ENCODE measurements around the gene RNF167. TPM values are rescaled to one million over a fixed set of nuclear protein-coding genes. Genes with fewer than 3 reads are reported as not detected.

Gene RNF167
- total RNA-seq, 4 donors from 2014 or later = 57.8 to 92.1 (median 78.9) TPM

DNA sequence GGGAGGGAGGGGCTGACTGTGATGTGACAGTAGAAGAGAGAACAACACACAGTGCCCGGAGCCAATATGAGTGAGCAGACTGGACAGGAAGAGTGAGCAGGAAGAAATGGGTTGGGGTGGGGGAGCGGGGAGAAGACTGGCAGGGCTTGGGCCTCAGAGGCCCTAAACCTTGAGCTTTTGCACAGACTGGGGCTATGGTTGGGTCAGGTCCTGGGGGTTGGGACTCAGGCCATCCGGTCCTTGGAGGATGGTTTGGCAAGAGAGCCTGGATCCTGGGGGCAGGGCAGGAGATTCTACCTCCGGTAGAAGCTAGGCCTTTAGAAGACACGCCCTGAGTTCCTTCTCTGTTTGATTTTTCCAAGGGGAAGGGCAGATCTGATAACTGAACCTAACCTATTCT lies 46.3 kb downstream of the RNF167 start:
- peaks cover 0 to 25% (median 14%) of the 10 kb centered on the region in 4 donors for H3K4me1 ChIP-seq
- no peak for DNase-seq
- TF ChIP-seq POLR2A (IDR thresholded peaks at IDR 0.05) (no peak), CTCF (IDR thresholded peaks at IDR 0.05) (no peak)
- H3K4me3 ChIP-seq = peak overlapping the region; percentile 76 to 97 (median 89)
- H3K9me3 ChIP-seq = no peaks in the 10 kb centered on the region
- peak overlapping the region; percentile 90 to 98 (median 93) for H3K27ac ChIP-seq
- H3K36me3 ChIP-seq = peaks cover 0 to 27% (median 0%) of the 10 kb centered on the region in 3 donors
- H3K27me3 ChIP-seq = no peaks in the 10 kb centered on the region

DNA sequence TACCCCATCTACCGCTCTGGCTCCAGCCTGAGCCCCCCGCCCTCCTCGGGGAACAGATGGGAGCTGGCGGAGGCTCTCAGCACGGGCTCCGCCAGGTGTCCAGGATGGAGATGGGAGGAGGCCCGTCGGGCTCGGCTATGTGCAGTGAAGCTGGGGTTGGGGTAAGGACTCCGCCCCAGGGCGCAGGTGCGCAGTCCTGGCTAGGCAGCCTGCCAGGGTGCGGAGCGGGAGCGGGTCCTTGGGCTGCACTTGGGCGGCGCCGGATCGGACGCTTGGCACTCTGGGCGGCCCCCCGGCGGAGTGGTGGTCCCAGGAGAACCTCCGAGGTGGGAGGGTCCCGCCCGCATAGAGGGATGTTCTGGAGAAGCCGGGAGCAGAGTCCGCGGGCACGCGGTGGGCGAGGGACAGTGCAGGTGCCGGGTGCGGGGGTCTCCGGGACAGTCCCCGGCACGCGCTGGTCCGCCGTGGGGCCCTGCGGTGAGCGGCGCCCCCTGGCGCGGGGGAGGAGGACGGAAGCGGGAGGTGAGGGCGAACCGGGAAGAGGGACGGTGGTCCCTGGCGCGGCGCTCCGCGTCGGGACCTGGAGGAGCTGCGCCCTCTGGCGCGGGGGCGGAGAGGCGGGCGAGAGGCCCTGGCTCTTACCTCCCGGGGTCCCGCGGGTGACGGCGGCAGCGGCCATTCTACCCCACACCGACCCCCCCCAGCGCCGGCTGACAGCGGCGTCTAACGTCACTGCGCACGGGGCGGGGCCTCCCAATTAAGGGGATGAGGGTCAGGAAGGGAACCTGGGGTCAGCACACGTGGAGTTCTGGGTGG lies 47.1 kb downstream of the RNF167 start, which contains the start of gene CAMTA2:
Gene CAMTA2 (minus strand): TSS at position 725 of the 816 bp plus-strand sequence. CDS start 1,453 bp downstream, outside the sequence.
- no peaks in the 10 kb centered on the region for H3K9me3 ChIP-seq
- H3K27me3 ChIP-seq = no peaks in the 10 kb centered on the region
- peak within 1 kb of the TSS; percentile 76 to 97 (median 89) for H3K4me3 ChIP-seq
- peaks cover 0 to 25% (median 14%) of the 10 kb centered on the region in 4 donors for H3K4me1 ChIP-seq
- DNase-seq = peak; percentile 92 to 96 (median 94)
- H3K36me3 ChIP-seq = peaks cover 0 to 20% (median 0%) of the 10 kb centered on the region in 3 donors
- TF ChIP-seq CTCF (IDR thresholded peaks at IDR 0.05) (peak; percentile 65 to 86 (median 76)), POLR2A (IDR thresholded peaks at IDR 0.05) (peak; percentile 68 to 73)
- peak within 1 kb of the TSS; percentile 90 to 98 (median 93) for H3K27ac ChIP-seq

GRCh38 chr17:4987767-4988567 lies 47.9 kb downstream of the RNF167 start:
- Histone ChIP-seq H3K36me3 (peaks cover 0 to 12% (median 0%) of the 10 kb centered on the region in 3 donors), H3K27me3 (no peaks in the 10 kb centered on the region), H3K9me3 (no peaks in the 10 kb centered on the region), H3K27ac (peak overlapping the region; percentile 90 to 98 (median 93)), H3K4me3 (peak overlapping the region; percentile 76 to 97 (median 89)), H3K4me1 (peaks cover 0 to 25% (median 14%) of the 10 kb centered on the region in 4 donors)
- DNase-seq = no peak
- no peak for TF ChIP-seq CTCF (IDR thresholded peaks at IDR 0.05)
- TF ChIP-seq POLR2A (IDR thresholded peaks at IDR 0.05) = no peak

DNA sequence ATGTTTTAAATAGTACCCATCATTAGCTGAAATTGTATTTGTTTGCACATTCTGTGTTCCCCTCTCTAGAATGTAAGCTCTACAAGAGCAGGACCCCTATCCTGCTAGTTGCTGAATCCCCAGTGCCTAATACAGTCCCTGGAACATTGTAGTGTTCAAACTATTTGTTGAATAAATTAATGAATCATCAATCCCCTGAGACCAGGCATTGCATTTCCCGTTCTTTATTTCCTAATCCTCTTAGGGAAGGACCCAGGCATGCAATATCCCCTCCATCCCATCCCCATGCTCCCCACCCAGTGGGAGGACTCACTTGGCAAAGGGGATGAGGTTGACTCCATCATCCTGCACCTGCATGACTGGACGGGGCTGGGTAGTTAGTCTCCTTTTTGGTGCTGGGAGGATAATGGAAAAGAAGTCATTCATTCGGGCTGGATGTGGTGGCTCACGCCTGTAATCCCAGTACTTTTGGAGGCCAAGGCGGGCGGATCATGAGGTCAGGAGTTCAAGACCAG lies 54.1 kb downstream of the RNF167 start:
- peaks cover 0 to 14% (median 7%) of the 10 kb centered on the region in 4 donors for H3K4me1 ChIP-seq
- no peak overlapping the region for H3K27ac ChIP-seq
- DNase-seq = no peak
- TF ChIP-seq CTCF (IDR thresholded peaks at IDR 0.05) = no peak
- no peak for TF ChIP-seq POLR2A (IDR thresholded peaks at IDR 0.05)
- no peaks in the 10 kb centered on the region for H3K9me3 ChIP-seq
- no peaks in the 10 kb centered on the region for H3K36me3 ChIP-seq
- H3K27me3 ChIP-seq = no peaks in the 10 kb centered on the region
- H3K4me3 ChIP-seq = no peak overlapping the region

Small RNA genes lying within 50 kb of the gene (small RNA-seq; reads per million reads assigned to genes)
- 0 reads per million in 2 donors for gene MIR6864
- gene MIR6865 = 0 reads per million in 2 donors

Other genes starting within 250 kb of the RNF167 start
- gene PELP1, start 236.1 kb upstream of the RNF167 start, total RNA-seq = 10 to 100 TPM; 21.2 to 34.9 (median 31.4) TPM
- gene ARRB2, start 229.6 kb upstream of the RNF167 start, total RNA-seq = 100 to 1,000 TPM in 1 of 4 donors, 10 to 100 TPM in 3; 59.2 to 163 (median 73.8) TPM
- gene MED11, start 208.8 kb upstream of the RNF167 start, total RNA-seq = 10 to 100 TPM; 32.1 to 44.6 (median 41.8) TPM
- 1 to 10 TPM in 3 of 4 donors, not detected in 1; 2.1 to 5.6 (median 4.0) TPM for gene ZMYND15, start 200.4 kb upstream of the RNF167 start, total RNA-seq
- gene CXCL16, start 200.3 kb upstream of the RNF167 start, total RNA-seq = 10 to 100 TPM; 24.8 to 33.1 (median 28.0) TPM
- gene TM4SF5, start 168.4 kb upstream of the RNF167 start, total RNA-seq = 100 to 1,000 TPM in 2 of 4 donors, 10 to 100 TPM in 1, not detected in 1; 75.3 to 171 (median 163) TPM
- gene VMO1, start 153.9 kb upstream of the RNF167 start, total RNA-seq = 1 to 10 TPM in 1 of 4 donors, not detected in 3; 3.8 TPM
- 10 to 100 TPM in 2 of 4 donors, 1 to 10 TPM in 1, not detected in 1; 5.4 to 28.2 (median 23.6) TPM for gene GLTPD2, start 151.3 kb upstream of the RNF167 start, total RNA-seq
- 100 to 1,000 TPM in 2 of 4 donors, 10 to 100 TPM in 2; 51.4 to 155 (median 107) TPM for gene PSMB6, start 144.1 kb upstream of the RNF167 start, total RNA-seq
- gene PLD2, start 133.1 kb upstream of the RNF167 start, total RNA-seq = 10 to 100 TPM; 14.4 to 33.8 (median 26.6) TPM
- gene MINK1, start 106.9 kb upstream of the RNF167 start, total RNA-seq = 100 to 1,000 TPM; 111 to 278 (median 223) TPM
- 1 to 10 TPM in 2 of 4 donors, under 1 TPM in 2; 0.66 to 5.0 (median 1.5) TPM for gene C17orf107, start 40.7 kb upstream of the RNF167 start, total RNA-seq
- gene CHRNE, start 37.2 kb upstream of the RNF167 start, total RNA-seq = not detected
- gene GP1BA, start 8.0 kb upstream of the RNF167 start, total RNA-seq = not detected
- gene SLC25A11, start 222 bp upstream of the RNF167 start, total RNA-seq = 10 to 100 TPM; 30.5 to 84.1 (median 60.4) TPM
- 1,000 to 10,000 TPM in 1 of 4 donors, 100 to 1,000 TPM in 3; 530 to 1,064 (median 855) TPM for gene PFN1, start 8.3 kb downstream of the RNF167 start, total RNA-seq
- gene ENO3, start 10.9 kb downstream of the RNF167 start, total RNA-seq = 10 to 100 TPM in 3 of 4 donors, 1 to 10 TPM in 1; 7.4 to 27.7 (median 20.6) TPM
- 10 to 100 TPM; 34.2 to 85.0 (median 48.9) TPM for gene SPAG7, start 27.5 kb downstream of the RNF167 start, total RNA-seq
- gene CAMTA2, start 47.4 kb downstream of the RNF167 start, total RNA-seq = 100 to 1,000 TPM in 1 of 4 donors, 10 to 100 TPM in 3; 42.4 to 124 (median 88.7) TPM
- 1 to 10 TPM in 1 of 4 donors, not detected in 3; 2.4 TPM for gene INCA1, start 57.3 kb downstream of the RNF167 start, total RNA-seq
- 100 to 1,000 TPM in 3 of 4 donors, 10 to 100 TPM in 1; 91.4 to 141 (median 116) TPM for gene KIF1C, start 57.7 kb downstream of the RNF167 start, total RNA-seq
- gene SLC52A1, start 95.2 kb downstream of the RNF167 start, total RNA-seq = 10 to 100 TPM in 3 of 4 donors, not detected in 1; 12.9 to 50.8 (median 45.3) TPM
- gene ZFP3, start 138.2 kb downstream of the RNF167 start, total RNA-seq = 10 to 100 TPM in 2 of 4 donors, 1 to 10 TPM in 2; 7.4 to 13.7 (median 11.0) TPM
- 10 to 100 TPM in 1 of 4 donors, 1 to 10 TPM in 3; 5.3 to 10.9 (median 7.0) TPM for gene ZNF232, start 171.6 kb downstream of the RNF167 start, total RNA-seq
- gene USP6, start 175.8 kb downstream of the RNF167 start, total RNA-seq = under 1 TPM in 2 of 4 donors, not detected in 2; under 0.01 to 0.18 TPM